Measurements from ENCODE around the gene UBE2S. TPM values are rescaled to one million over a fixed set of nuclear protein-coding genes. Genes with fewer than 3 reads are reported as not detected.

The UBE2S gene
- total RNA-seq, 4 donors from 2014 or later = 7.4 to 25.6 (median 13.0) TPM

- no peak for DNase-seq (ENCODE audit: low spot score)
- ATAC-seq (ENCODE audit: low FRiP score) = no peak
- TF ChIP-seq CTCF (IDR thresholded peaks at IDR 0.05) = no peak
Measured at GRCh38 chr19:55366790-55367189, 40.8 kb downstream of the UBE2S start.

- DNase-seq (ENCODE audit: low spot score) (no peak), ATAC-seq (ENCODE audit: low FRiP score) (no peak)
- TF ChIP-seq CTCF (IDR thresholded peaks at IDR 0.05) = no peak
Measured at GRCh38 chr19:55365964-55366363, 41.6 kb downstream of the UBE2S start.

GRCh38 chr19:55365245-55365644 is 42.3 kb downstream of the UBE2S start:
- no peak for TF ChIP-seq CTCF (IDR thresholded peaks at IDR 0.05)
- ATAC-seq (ENCODE audit: low FRiP score) = no peak
- no peak for DNase-seq (ENCODE audit: low spot score)

GRCh38 chr19:55362990-55363716 is 44.4 kb downstream of the UBE2S start, which contains the start of gene GARIN5B:
Gene GARIN5B (minus strand): TSS chr19:55363260. CDS start chr19:55363066, 194 bp downstream.
- DNase-seq (ENCODE audit: low spot score) (no peak), ATAC-seq (ENCODE audit: low FRiP score) (no peak)
- TF ChIP-seq CTCF (IDR thresholded peaks at IDR 0.05) = no peak

GRCh38 chr19:55362174-55362989 is 45.2 kb downstream of the UBE2S start:
- no peak for DNase-seq (ENCODE audit: low spot score)
- no peak for TF ChIP-seq CTCF (IDR thresholded peaks at IDR 0.05)
- no peak for ATAC-seq (ENCODE audit: low FRiP score)

GRCh38 chr19:55360902-55361301 is 46.7 kb downstream of the UBE2S start:
- no peak for TF ChIP-seq CTCF (IDR thresholded peaks at IDR 0.05)
- DNase-seq (ENCODE audit: low spot score) (no peak), ATAC-seq (ENCODE audit: low FRiP score) (no peak)
